Liver (tissue), 9 donors: ENCODE measurements around the gene COL27A1. TPM values are rescaled to one million over a fixed set of nuclear protein-coding genes. Genes with fewer than 3 reads are reported as not detected.
A peak's percentile ranks its signal among the peaks of the same experiment; 100 is the strongest.

Source experiments
- DNase-seq: peaks from one replicate; pipeline ENCODE4 v3.0.0-alpha.2; 2017; ENCODE audit warnings: low spot score
- H3K27ac ChIP-seq, 2 donors: one replicate each; pipeline ENCODE4 v1.7.0; 2013; ENCODE audit warnings: inconsistent platforms in 2 of 2, low read length in 2 of 2, control low read depth in 1 of 2, low read depth in 1 of 2, mild to moderate bottlenecking in 1 of 2
- H3K27me3 ChIP-seq, 4 donors: one replicate each; pipeline versions ENCODE4 v1.6.1 to v1.7.0; 2013; ENCODE audit warnings: low read length in 3 of 4, inconsistent platforms in 1 of 4, mild to moderate bottlenecking in 1 of 4, moderate library complexity in 1 of 4; ENCODE audit not compliant: control insufficient read depth in 4 of 4, insufficient read depth in 4 of 4
- H3K36me3 ChIP-seq, 4 donors: one replicate each; pipeline versions ENCODE4 v1.6.1 to v1.7.0; 2013; ENCODE audit warnings: low read length in 3 of 4, mild to moderate bottlenecking in 3 of 4, low read depth in 1 of 4, moderate library complexity in 1 of 4; ENCODE audit not compliant: control insufficient read depth in 4 of 4, insufficient read depth in 3 of 4
- H3K4me1 ChIP-seq, 4 donors: one replicate each; pipeline versions ENCODE4 v1.6.1 to v1.7.0; 2013; ENCODE audit warnings: low read length in 3 of 4, mild to moderate bottlenecking in 3 of 4, moderate library complexity in 1 of 4; ENCODE audit not compliant: control insufficient read depth in 4 of 4, insufficient read depth in 4 of 4
- H3K4me3 ChIP-seq, 3 donors: one replicate each; pipeline versions ENCODE4 v1.6.1 to v1.7.0; 2013; ENCODE audit warnings: low read length in 3 of 3, control low read depth in 1 of 3, low read depth in 1 of 3, mild to moderate bottlenecking in 1 of 3
- H3K9ac ChIP-seq, 2 donors: one replicate each; pipeline ENCODE4 v1.7.0; 2013; ENCODE audit warnings: low read length in 2 of 2, mild to moderate bottlenecking in 2 of 2, moderate library complexity in 2 of 2, control low read depth in 1 of 2, low read depth in 1 of 2
- H3K9me3 ChIP-seq, 4 donors: one replicate each; pipeline versions ENCODE4 v1.6.1 to v1.7.0; 2013; ENCODE audit warnings: low read length in 3 of 4; ENCODE audit not compliant: control insufficient read depth in 4 of 4
- HNF4G ChIP-seq: IDR thresholded peaks from 2 replicates; pipeline ENCODE4 v1.6.1; 2016; ENCODE audit warnings: antibody characterized with exemption
- REST ChIP-seq: IDR thresholded peaks from 2 replicates; pipeline ENCODE4 v1.6.1; 2016; ENCODE audit warnings: antibody characterized with exemption, mild to moderate bottlenecking
- RXRA ChIP-seq, 2 donors: IDR thresholded peaks; 2 replicates each; pipeline ENCODE4 v1.6.1; 2017 to 2018; ENCODE audit warnings: antibody characterized with exemption in 2 of 2, mild to moderate bottlenecking in 1 of 2
- ZBTB33 ChIP-seq: IDR thresholded peaks from 2 replicates; pipeline ENCODE4 v1.6.1; 2016; ENCODE audit warnings: antibody characterized with exemption
- WGBS: extraction: QIAGEN DNeasy Blood & Tissue Kit; methylation state at CpG from one replicate; pipeline ENCODE4 v1.1.7; 2013; 5-methylcytosine and 5-hydroxymethylcytosine counted together
- polyA plus RNA-seq, 2 donors: library from polyadenylated mRNA; stranded (reverse) in 1 of 2; unstranded in 1 of 2; fragments of 200-250 nt in 1 of 2; fragments of >200 nt in 1 of 2; fragmentation: Nextera tagmentation in 1 of 2; extraction: Ambion mirVana in 1 of 2; gene quantifications; one replicate each; pipeline versions ENCODE4 v1.2.1 to v1.2.3, GENCODE V29; 2013 to 2015
- total RNA-seq, 2 donors: library from RNA; depleted of rRNA; stranded (reverse); fragments of >200 nt; gene quantifications; one replicate each; pipeline ENCODE4 v1.2.3, GENCODE V29; 2014
- donor health status: healthy.
- donor health status: healthy.
- donor health status: healthy.
- donor health status: healthy.
- donor health status: healthy.

Gene COL27A1
- total and polyA plus RNA-seq, 4 donors: 7.0 to 20.4 (median 12.0) TPM

- DNase-seq: no peak
- H3K27me3 ChIP-seq: no peaks in the 10 kb centered on the region
- H3K9me3 ChIP-seq: no peaks in the 10 kb centered on the region
- H3K4me1 ChIP-seq: peaks cover 0 to 6% (median 0%) of the 10 kb centered on the region in 4 donors
- H3K36me3 ChIP-seq: peaks cover 11 to 61% (median 52%) of the 10 kb centered on the region in 4 donors
- no peak overlapping the region for H3K4me3 ChIP-seq
- H3K9ac ChIP-seq: no peak overlapping the region
- WGBS: 69% methylated on average over 9 of the region's 9 CpGs
- no peak overlapping the region for H3K27ac ChIP-seq
- no peak for TF ChIP-seq HNF4G
These were observed 193.7 kb downstream of the COL27A1 start for GRCh38 chr9:114348906-114349482.

GRCh38 chr9:114349713-114350480 lies 194.6 kb downstream of the COL27A1 start:
- 92% methylated on average over 10 of the region's 10 CpGs for WGBS
- H3K9ac ChIP-seq: no peak overlapping the region
- peaks cover 0 to 6% (median 0%) of the 10 kb centered on the region in 4 donors for H3K4me1 ChIP-seq
- no peak overlapping the region for H3K4me3 ChIP-seq
- H3K27me3 ChIP-seq: no peaks in the 10 kb centered on the region
- no peaks in the 10 kb centered on the region for H3K9me3 ChIP-seq
- no peak for DNase-seq
- TF ChIP-seq REST: no peak
- peaks cover 11 to 53% (median 44%) of the 10 kb centered on the region in 4 donors for H3K36me3 ChIP-seq
- no peak overlapping the region for H3K27ac ChIP-seq

GRCh38 chr9:114350636-114351401 lies 195.5 kb downstream of the COL27A1 start:
- H3K27me3 ChIP-seq: no peaks in the 10 kb centered on the region
- H3K4me3 ChIP-seq: no peak overlapping the region
- DNase-seq: no peak
- peaks cover 0 to 6% (median 0%) of the 10 kb centered on the region in 4 donors for H3K4me1 ChIP-seq
- peaks cover 11 to 51% (median 42%) of the 10 kb centered on the region in 4 donors for H3K36me3 ChIP-seq
- 88% methylated on average over 16 of the region's 16 CpGs for WGBS
- H3K27ac ChIP-seq: no peak overlapping the region
- TF ChIP-seq HNF4G (no peak), RXRA (IDR thresholded peaks at IDR 0.05) (peak; percentile 33 to 63)
- no peaks in the 10 kb centered on the region for H3K9me3 ChIP-seq
- H3K9ac ChIP-seq: no peak overlapping the region

- Histone ChIP-seq H3K9me3 (no peaks in the 10 kb centered on the region), H3K36me3 (peaks cover 7 to 51% (median 40%) of the 10 kb centered on the region in 4 donors), H3K9ac (no peak overlapping the region), H3K27me3 (no peaks in the 10 kb centered on the region), H3K4me3 (no peak overlapping the region), H3K27ac (no peak overlapping the region), H3K4me1 (peaks cover 0 to 6% (median 0%) of the 10 kb centered on the region in 4 donors)
- no peak for TF ChIP-seq ZBTB33
- 85% methylated on average over 4 of the region's 4 CpGs for whole genome bisulfite sequencing
- no peak for DNase-seq
These were observed 196.6 kb downstream of the COL27A1 start for GRCh38 chr9:114351932-114352331.
